ENCODE measurements around the gene ZNF813.

The ZNF813 gene

DNA sequence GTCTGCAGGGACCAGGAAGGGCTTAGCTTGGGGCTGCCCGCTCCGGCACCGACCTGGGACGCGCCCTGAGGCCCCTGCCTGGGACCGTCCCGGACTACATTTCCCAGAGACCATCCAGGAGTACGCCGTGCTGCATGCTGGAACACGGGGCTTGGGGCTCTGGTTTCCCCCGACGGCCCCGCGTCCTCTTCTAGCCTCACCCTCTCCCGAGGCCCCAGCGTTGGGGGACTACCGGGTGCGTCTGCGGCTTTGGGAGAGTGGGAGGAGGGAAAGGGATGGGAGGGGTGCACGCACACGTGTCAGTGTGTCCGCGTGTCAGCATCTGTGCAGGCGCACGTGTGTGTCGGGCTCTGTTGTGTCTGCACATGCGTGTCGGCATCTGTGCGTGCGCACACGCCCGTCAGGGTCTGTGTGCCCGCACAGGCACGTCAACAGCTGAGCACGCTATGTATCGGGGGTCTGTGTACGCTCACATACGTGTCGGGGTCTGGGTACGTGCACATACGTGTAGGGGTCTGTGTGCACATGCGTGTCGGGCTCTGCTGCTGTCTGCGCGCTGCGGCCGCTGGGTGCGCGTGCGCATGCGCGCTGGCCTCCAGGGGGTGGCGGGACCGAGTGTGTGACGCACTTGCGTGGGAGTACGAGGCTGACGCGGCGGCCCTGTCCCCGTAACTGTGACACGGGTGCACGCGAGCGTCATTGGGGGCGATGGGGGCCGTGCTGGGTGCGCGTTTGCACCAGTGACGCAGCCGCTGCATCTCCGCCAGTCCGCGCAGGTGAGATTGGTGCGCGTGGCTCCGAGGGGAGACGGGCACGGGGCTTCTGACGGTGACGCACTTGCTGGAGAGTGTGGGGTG is 70.2 kb downstream of the ZNF813 start, which contains the start of gene ZNF331:
Gene ZNF331 (plus strand): TSS at position 625 of the 857 bp plus-strand sequence. CDS start 31,232 bp downstream, outside the sequence.
- TF ChIP-seq, protein P1, sequence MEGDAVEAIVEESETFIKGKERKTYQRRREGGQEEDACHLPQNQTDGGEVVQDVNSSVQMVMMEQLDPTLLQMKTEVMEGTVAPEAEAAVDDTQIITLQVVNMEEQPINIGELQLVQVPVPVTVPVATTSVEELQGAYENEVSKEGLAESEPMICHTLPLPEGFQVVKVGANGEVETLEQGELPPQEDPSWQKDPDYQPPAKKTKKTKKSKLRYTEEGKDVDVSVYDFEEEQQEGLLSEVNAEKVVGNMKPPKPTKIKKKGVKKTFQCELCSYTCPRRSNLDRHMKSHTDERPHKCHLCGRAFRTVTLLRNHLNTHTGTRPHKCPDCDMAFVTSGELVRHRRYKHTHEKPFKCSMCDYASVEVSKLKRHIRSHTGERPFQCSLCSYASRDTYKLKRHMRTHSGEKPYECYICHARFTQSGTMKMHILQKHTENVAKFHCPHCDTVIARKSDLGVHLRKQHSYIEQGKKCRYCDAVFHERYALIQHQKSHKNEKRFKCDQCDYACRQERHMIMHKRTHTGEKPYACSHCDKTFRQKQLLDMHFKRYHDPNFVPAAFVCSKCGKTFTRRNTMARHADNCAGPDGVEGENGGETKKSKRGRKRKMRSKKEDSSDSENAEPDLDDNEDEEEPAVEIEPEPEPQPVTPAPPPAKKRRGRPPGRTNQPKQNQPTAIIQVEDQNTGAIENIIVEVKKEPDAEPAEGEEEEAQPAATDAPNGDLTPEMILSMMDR (IDR thresholded peaks at IDR 0.05) = no peak

DNA sequence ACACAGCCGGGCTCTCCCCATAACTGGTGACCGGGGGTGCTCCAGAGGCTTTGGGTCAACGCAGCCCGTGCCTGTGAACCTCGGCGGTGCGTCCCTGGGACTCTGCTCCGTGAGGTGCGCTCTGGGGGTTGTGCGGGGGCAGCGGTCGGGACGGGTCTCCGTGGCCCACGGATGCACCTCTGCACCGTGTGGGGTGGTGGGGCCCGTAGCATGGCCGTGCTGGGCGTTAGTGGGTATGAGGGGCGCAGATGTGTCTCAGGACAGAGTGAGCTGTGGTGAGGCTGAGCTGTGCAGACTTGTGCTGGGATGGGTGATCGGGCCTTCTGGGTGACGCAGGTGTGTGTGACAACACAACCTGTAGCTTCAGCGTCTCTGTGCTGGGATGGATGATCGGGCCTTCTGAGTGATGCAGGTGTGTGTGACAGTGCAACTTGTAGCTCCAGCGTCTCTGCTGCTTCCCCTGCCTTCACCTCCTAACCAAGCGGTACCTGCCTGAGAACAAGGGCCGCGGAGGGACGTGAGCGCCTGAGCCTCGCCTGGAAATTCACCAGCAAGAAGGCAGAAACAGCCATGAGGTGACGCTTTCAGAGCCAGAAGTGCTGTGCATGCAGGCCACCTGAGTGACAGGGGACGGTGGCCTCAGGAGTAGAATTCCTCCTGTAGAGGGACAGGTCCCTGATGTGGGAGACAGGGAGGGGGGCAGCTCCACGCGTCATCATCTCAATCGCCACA is 71.0 kb downstream of the ZNF813 start:
- TF ChIP-seq, protein P1 (IDR thresholded peaks at IDR 0.05) = no peak

DNA sequence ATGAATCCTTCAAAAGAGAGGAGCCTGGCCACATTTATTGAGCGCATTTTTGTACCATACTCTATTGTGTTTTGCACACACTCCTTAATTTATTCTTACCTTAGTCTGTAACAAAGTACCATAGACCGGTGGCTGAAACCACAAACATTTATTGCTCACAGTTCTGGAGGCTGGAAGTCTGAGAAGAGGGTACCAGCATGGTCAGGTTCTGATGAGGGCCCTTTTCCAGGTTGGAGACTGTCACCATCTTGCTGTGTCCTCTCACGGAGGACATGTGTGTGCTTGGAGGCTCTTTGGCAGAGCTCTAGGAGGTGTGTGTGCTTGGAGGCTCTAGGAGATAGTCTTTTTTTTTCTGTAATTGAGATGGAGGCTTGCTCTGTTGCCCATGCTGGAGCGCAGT is 72.6 kb downstream of the ZNF813 start:
- TF ChIP-seq, protein P1 (IDR thresholded peaks at IDR 0.05) = no peak

DNA sequence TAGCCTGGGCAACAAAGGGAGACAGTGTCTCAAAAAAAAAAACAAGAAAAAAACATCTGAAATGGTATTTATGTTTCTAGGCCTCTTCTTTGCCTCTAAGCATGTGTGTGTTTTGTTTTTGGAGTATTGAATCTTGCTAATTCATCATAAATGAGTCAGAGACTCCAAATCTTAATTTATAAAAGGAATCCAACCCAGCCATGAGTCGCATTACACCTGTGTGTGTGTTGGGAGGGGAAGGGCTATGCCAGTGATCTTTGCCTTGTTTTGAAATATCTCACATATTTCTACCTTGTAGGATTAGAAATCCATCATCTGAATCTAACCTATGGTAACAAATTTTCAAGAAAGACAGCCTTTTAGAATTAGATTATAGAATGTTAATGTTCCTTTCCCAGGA is 74.4 kb downstream of the ZNF813 start:
- TF ChIP-seq, protein P1 (IDR thresholded peaks at IDR 0.05) = no peak

DNA sequence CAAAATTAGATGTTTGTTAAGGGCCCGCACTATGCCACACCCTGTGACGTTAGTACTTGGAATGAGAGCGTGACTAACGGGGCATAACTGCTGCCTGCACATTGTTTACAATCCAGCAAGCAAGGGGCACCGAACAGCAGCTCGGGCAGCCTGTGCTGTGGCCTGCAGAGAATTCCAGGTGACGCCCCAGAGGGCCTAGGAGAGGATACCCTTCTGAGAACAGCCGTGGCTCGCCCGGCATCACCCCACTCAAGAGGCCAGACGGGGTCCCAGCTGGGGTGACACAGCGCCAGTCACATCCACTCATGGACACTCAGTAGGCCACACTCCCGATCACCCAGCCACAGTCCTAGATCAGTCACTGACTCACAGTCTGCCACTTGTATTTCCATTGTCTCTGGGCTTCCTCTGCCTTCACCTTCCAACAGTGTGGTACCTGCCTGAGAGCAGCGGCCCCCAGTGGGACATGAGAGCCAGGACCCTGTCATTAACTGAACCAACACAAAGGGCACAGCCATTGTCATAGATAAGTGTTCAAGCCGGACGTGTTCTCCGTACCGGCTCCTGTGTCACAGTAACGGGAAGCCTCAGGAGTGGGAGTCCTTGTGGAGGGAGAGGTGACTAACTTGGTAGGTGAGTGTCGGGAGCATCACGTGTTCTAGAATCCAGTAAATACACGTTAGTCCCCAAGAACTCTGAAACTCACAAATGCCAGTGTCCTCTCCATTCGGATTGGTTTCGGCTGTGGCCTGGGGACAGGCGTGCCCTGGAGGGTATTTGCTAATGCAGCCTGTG is 77.9 kb downstream of the ZNF813 start:
- TF ChIP-seq, protein P1 (IDR thresholded peaks at IDR 0.05) = no peak

All from LNCAP (cell line).